HEK293 (cell line): Measurements from ENCODE around the gene MAP3K13.

Experiments
- CTCF ChIA-PET: fragments of 350-600 bp; formaldehyde crosslinking; extraction: SDS; loops from one replicate; lab custom pipeline; 2021; ENCODE audit warnings: antibody characterized with exemption; lab: Yijun Ruan, JAX
- POLR2A ChIA-PET: fragments of 300-600 bp; formaldehyde crosslinking; extraction: SDS; loops from one replicate; lab custom pipeline; 2020; ENCODE audit warnings: antibody characterized with exemption, inconsistent platforms; lab: Yijun Ruan, JAX
- H3K27ac ChIP-seq: fragments of 200-500 bp; sonication (Bioruptor generic); 2 replicates; pipeline ENCODE4 v1.5.1; 2014; ENCODE audit warnings: low read depth, low read length, control low read depth, inconsistent platforms; ENCODE audit errors: extremely low read depth
- H3K36me3 ChIP-seq, 2 experiments: fragments of 200-500 bp in 1 of 2; sonication (Bioruptor generic) in 1 of 2; 1 replicate in 1 of 2; 2 replicates in 1 of 2; pipeline ENCODE4 v1.5.1; 2014 to 2017; ENCODE audit warnings: inconsistent platforms in 2 of 2, low read length in 2 of 2; ENCODE audit not compliant: control insufficient read depth in 2 of 2, insufficient read depth in 1 of 2
- H3K4me1 ChIP-seq: fragments of 200-500 bp; sonication (Bioruptor generic); 2 replicates; pipeline ENCODE4 v1.5.1; 2014; ENCODE audit warnings: mild to moderate bottlenecking, low read length, inconsistent platforms; ENCODE audit not compliant: control insufficient read depth, insufficient read depth
- H3K4me3 ChIP-seq: 2 replicates; pipeline ENCODE4 v1.5.1; 2011; ENCODE audit warnings: low read depth, mild to moderate bottlenecking, control low read depth, low read length, moderate library complexity
- H3K9me3 ChIP-seq: fragments of 200-500 bp; sonication (Bioruptor generic); 2 replicates; pipeline ENCODE4 v1.5.1; 2014; ENCODE audit warnings: low read depth, low read length, inconsistent platforms; ENCODE audit not compliant: control insufficient read depth, insufficient read depth
- KLF9 ChIP-seq: fragments of 450-650 bp; formaldehyde crosslinking; IDR thresholded peaks from 2 replicates; pipeline ENCODE4 v1.5.1; 2016; ENCODE audit warnings: missing biosample characterization, missing genetic modification characterization, low read depth
- SCRT1 ChIP-seq: fragments of 450-650 bp; formaldehyde crosslinking; IDR thresholded peaks from 2 replicates; pipeline ENCODE4 v1.5.1; 2016; ENCODE audit warnings: missing biosample characterization, missing genetic modification characterization, borderline replicate concordance
- SCRT2 ChIP-seq: fragments of 450-650 bp; formaldehyde crosslinking; IDR thresholded peaks from 2 replicates; pipeline ENCODE4 v1.5.1; 2016; ENCODE audit warnings: missing biosample characterization, missing genetic modification characterization
- ZNF146 ChIP-seq: fragments of 450-650 bp; formaldehyde crosslinking; IDR thresholded peaks from 2 replicates; pipeline ENCODE4 v1.5.1; 2016; ENCODE audit warnings: missing biosample characterization, missing genetic modification characterization
- ZNF529 ChIP-seq: fragments of 450-650 bp; formaldehyde crosslinking; IDR thresholded peaks from 2 replicates; pipeline ENCODE4 v1.5.1; 2017; ENCODE audit warnings: missing genetic modification characterization, missing biosample characterization; ENCODE audit not compliant: insufficient replicate concordance
- ZNF549 ChIP-seq: fragments of 450-650 bp; IDR thresholded peaks from 2 replicates; pipeline ENCODE4 v1.5.1; 2018; ENCODE audit warnings: missing biosample characterization, missing genetic modification characterization, mild to moderate bottlenecking, inconsistent platforms, moderate library complexity
- ZNF560 ChIP-seq: fragments of 450-650 bp; formaldehyde crosslinking; IDR thresholded peaks from 2 replicates; pipeline ENCODE4 v1.5.1; 2017; ENCODE audit warnings: missing biosample characterization, missing genetic modification characterization, borderline replicate concordance
- ZNF571 ChIP-seq: fragments of 450-650 bp; formaldehyde crosslinking; IDR thresholded peaks from 2 replicates; pipeline ENCODE4 v1.5.0; 2017; ENCODE audit warnings: missing biosample characterization, missing genetic modification characterization
- ZNF624 ChIP-seq: fragments of 450-650 bp; formaldehyde crosslinking; IDR thresholded peaks from 2 replicates; pipeline ENCODE4 v1.5.1; 2017; ENCODE audit warnings: missing biosample characterization, missing genetic modification characterization
- ZNF654 ChIP-seq: fragments of 450-650 bp; formaldehyde crosslinking; IDR thresholded peaks from 2 replicates; pipeline ENCODE4 v1.5.1; 2016; ENCODE audit warnings: low read depth, missing biosample characterization, missing genetic modification characterization
- ZNF777 ChIP-seq: fragments of 450-650 bp; formaldehyde crosslinking; IDR thresholded peaks from 2 replicates; pipeline ENCODE4 v1.5.1; 2017; ENCODE audit warnings: missing biosample characterization, missing genetic modification characterization, borderline replicate concordance
- TF ChIP-seq, protein P1 (sequence below): fragments of 450-650 bp; formaldehyde crosslinking; IDR thresholded peaks from 2 replicates; pipeline ENCODE4 v1.5.1; 2016; ENCODE audit warnings: missing biosample characterization, missing genetic modification characterization
- TF ChIP-seq, protein P2 (sequence below): fragments of 450-650 bp; formaldehyde crosslinking; IDR thresholded peaks from 2 replicates; pipeline ENCODE4 v1.5.1; 2016; ENCODE audit warnings: missing biosample characterization, missing genetic modification characterization
- TF ChIP-seq, protein P3 (sequence below): fragments of 450-650 bp; formaldehyde crosslinking; IDR thresholded peaks from 2 replicates; pipeline ENCODE4 v1.5.1; 2017; ENCODE audit warnings: missing biosample characterization, missing genetic modification characterization
- TF ChIP-seq, protein P4 (sequence below): IDR thresholded peaks from 2 replicates; pipeline ENCODE4 v1.6.1; 2011; ENCODE audit warnings: mild to moderate bottlenecking, low read depth, low read length, borderline replicate concordance

The MAP3K13 gene

DNA sequence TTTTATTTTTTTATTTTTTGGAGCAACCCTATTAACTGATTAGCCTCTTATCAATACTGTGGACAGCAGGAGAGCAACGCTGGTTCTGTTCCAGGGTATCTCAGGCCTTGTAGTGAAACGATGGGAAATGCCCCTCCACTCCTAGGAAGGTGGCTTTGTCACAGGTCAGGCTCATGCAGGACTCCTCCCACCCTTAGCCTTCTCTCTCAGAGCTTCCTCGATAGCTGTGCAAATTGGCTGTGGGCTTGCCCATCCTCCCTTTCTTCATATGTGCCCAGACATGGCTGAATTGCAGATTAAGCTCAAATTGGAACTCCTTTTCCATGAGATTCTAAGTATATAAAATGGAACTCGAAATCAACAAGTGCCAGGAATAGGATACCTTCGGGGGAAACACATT is 97.4 kb downstream of the MAP3K13 start:
- Histone ChIP-seq H3K4me1 (no peaks in the 10 kb centered on the region), H3K9me3 (no peaks in the 10 kb centered on the region), H3K36me3 (no peaks in the 10 kb centered on the region), H3K4me3 (no peak overlapping the region), H3K27ac (no peak overlapping the region)
- ChIA-PET POLR2A (no interaction called here), CTCF (interaction anchor here (0.6 to 2.4 kb wide), 12 partner anchors 9 to 1307 kb away, joined by 3 to 10 read pairs (median 6); partner anchors contain the start of gene SENP2)
- TF ChIP-seq, protein P1, sequence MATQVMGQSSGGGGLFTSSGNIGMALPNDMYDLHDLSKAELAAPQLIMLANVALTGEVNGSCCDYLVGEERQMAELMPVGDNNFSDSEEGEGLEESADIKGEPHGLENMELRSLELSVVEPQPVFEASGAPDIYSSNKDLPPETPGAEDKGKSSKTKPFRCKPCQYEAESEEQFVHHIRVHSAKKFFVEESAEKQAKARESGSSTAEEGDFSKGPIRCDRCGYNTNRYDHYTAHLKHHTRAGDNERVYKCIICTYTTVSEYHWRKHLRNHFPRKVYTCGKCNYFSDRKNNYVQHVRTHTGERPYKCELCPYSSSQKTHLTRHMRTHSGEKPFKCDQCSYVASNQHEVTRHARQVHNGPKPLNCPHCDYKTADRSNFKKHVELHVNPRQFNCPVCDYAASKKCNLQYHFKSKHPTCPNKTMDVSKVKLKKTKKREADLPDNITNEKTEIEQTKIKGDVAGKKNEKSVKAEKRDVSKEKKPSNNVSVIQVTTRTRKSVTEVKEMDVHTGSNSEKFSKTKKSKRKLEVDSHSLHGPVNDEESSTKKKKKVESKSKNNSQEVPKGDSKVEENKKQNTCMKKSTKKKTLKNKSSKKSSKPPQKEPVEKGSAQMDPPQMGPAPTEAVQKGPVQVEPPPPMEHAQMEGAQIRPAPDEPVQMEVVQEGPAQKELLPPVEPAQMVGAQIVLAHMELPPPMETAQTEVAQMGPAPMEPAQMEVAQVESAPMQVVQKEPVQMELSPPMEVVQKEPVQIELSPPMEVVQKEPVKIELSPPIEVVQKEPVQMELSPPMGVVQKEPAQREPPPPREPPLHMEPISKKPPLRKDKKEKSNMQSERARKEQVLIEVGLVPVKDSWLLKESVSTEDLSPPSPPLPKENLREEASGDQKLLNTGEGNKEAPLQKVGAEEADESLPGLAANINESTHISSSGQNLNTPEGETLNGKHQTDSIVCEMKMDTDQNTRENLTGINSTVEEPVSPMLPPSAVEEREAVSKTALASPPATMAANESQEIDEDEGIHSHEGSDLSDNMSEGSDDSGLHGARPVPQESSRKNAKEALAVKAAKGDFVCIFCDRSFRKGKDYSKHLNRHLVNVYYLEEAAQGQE (tag by site-specific recombination), result no peak
- TF ChIP-seq, protein P2, sequence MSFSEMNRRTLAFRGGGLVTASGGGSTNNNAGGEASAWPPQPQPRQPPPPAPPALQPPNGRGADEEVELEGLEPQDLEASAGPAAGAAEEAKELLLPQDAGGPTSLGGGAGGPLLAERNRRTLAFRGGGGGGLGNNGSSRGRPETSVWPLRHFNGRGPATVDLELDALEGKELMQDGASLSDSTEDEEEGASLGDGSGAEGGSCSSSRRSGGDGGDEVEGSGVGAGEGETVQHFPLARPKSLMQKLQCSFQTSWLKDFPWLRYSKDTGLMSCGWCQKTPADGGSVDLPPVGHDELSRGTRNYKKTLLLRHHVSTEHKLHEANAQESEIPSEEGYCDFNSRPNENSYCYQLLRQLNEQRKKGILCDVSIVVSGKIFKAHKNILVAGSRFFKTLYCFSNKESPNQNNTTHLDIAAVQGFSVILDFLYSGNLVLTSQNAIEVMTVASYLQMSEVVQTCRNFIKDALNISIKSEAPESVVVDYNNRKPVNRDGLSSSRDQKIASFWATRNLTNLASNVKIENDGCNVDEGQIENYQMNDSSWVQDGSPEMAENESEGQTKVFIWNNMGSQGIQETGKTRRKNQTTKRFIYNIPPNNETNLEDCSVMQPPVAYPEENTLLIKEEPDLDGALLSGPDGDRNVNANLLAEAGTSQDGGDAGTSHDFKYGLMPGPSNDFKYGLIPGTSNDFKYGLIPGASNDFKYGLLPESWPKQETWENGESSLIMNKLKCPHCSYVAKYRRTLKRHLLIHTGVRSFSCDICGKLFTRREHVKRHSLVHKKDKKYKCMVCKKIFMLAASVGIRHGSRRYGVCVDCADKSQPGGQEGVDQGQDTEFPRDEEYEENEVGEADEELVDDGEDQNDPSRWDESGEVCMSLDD, result no peak
- TF ChIP-seq, protein P3, sequence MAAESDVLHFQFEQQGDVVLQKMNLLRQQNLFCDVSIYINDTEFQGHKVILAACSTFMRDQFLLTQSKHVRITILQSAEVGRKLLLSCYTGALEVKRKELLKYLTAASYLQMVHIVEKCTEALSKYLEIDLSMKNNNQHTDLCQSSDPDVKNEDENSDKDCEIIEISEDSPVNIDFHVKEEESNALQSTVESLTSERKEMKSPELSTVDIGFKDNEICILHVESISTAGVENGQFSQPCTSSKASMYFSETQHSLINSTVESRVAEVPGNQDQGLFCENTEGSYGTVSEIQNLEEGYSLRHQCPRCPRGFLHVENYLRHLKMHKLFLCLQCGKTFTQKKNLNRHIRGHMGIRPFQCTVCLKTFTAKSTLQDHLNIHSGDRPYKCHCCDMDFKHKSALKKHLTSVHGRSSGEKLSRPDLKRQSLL (tag by site-specific recombination), result no peak
- no peak for TF ChIP-seq ZNF571 (tag by site-specific recombination)
- TF ChIP-seq ZNF777, result no peak
- TF ChIP-seq ZNF560, result no peak
- TF ChIP-seq ZNF549 (tag by site-specific recombination), result no peak
- TF ChIP-seq ZNF146 (tag by site-specific recombination), result no peak
- TF ChIP-seq SCRT2 (tag by site-specific recombination), result peak; percentile 28; the same call in 1 of the 2 replicates
- 0 out of 2 replicates have a peak, but pooled peaks have one; percentile 49 for TF ChIP-seq SCRT1 (tag by site-specific recombination)

DNA sequence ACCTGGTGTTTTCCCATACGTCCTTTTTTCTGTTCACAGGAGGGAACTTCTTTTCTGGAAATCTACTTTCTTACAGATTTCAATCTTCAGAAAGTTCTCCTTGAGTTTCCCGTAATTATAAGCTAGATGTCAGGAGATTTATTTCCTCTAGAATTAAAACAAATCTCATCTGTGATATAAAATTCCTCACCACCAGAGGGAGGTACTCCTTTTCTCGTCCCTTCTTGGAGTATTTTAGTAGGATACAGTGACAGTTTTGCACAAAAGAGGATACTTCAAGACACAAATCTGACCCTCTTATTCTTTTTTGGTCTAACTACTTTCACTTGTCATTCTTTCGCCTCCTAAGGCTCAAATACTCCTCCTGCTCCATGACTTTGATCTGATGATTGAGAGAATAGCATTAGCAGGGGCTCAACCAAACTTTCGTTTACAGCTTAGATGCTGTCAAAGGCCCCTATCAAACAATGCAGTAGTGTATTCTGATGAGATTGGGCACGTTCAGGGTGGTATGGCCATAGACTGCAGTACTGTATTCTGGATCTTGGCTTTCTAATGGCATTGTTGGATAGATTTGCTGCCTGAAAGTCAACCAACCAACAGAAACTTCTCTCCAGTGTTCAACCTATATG is 97.9 kb downstream of the MAP3K13 start:
- POLR2A ChIA-PET, result no interaction called here
- CTCF ChIA-PET, result interaction anchor here (0.6 to 2.4 kb wide), 17 partner anchors 8 to 1307 kb away, joined by 3 to 10 read pairs (median 5); partner anchors contain the start of gene SENP2
- Histone ChIP-seq H3K36me3 (peaks cover 0 to 5% of the 10 kb centered on the region in 2 experiments; a peak in 1 of 3 replicates), H3K4me3 (no peak overlapping the region), H3K9me3 (no peaks in the 10 kb centered on the region), H3K4me1 (no peaks in the 10 kb centered on the region)
- TF ChIP-seq ZNF529 (tag by site-specific recombination), result no peak
- no peak for TF ChIP-seq ZNF624 (tag by site-specific recombination)
- no peak for TF ChIP-seq ZNF146 (tag by site-specific recombination)
- no peak for TF ChIP-seq KLF9
- TF ChIP-seq ZNF654 (tag by site-specific recombination), result peak; percentile 17
- TF ChIP-seq, protein P4, sequence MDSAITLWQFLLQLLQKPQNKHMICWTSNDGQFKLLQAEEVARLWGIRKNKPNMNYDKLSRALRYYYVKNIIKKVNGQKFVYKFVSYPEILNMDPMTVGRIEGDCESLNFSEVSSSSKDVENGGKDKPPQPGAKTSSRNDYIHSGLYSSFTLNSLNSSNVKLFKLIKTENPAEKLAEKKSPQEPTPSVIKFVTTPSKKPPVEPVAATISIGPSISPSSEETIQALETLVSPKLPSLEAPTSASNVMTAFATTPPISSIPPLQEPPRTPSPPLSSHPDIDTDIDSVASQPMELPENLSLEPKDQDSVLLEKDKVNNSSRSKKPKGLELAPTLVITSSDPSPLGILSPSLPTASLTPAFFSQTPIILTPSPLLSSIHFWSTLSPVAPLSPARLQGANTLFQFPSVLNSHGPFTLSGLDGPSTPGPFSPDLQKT, result no peak
- TF ChIP-seq, all 188 proteins: peak for 1
- no peak overlapping the region for H3K27ac ChIP-seq
